ENCODE results near the gene ENPP1.
"Not testable (repeated sequence)": the region's sequence is repeated elsewhere in the genome, so short reads cannot be mapped to it uniquely, and the experiment has no call there.

- not testable (repeated sequence) for TF ChIP-seq TAF1 (IDR thresholded peaks at IDR 0.05; ENCODE audit: borderline replicate concordance, low read depth, low read length); POLR2AphosphoS5 (IDR thresholded peaks at IDR 0.05; ENCODE audit: low read depth, low read length)
Measured at GRCh38 chr6:131903734-131904133, 95.9 kb downstream of the ENPP1 start.

All from GM12892 (cell line).